IMR-90 (cell line): ENCODE measurements around the gene ANAPC1. TPM values are rescaled to one million over a fixed set of nuclear protein-coding genes. Genes with fewer than 3 reads are reported as not detected.

Source experiments
- ATAC-seq: fragments of 200-7000 bp; cut with Tn5 transposase; 2 replicates; pipeline ENCODE4 v1.9.1; 2020; ENCODE audit warnings: low read depth, mild to moderate bottlenecking, moderate library complexity
- BruUV-seq: library from RNA; stranded (reverse); fragments of 400-500 nt; replicated peaks from 2 replicates; lab custom pipeline; 2021; lab: Mats Ljungman, UMichigan
- CTCF ChIA-PET: fragments of 300-600 bp; formaldehyde crosslinking; extraction: SDS; loops from one replicate; lab custom pipeline; 2021; ENCODE audit warnings: antibody characterized with exemption; lab: Yijun Ruan, JAX
- POLR2A ChIA-PET: fragments of 300-600 bp; sonication (Branson Sonifier 250); formaldehyde crosslinking; loops from one replicate; lab custom pipeline; 2022; ENCODE audit warnings: antibody characterized with exemption; ENCODE audit not compliant: unreplicated experiment; lab: Charles Lee
- DNase-seq: peaks from one replicate; pipeline ENCODE4 v3.0.0; 2013
- H2AFZ ChIP-seq: replicated peaks from 2 replicates; pipeline ENCODE3; 2013; ENCODE audit warnings: low read length, mild to moderate bottlenecking; ENCODE audit not compliant: poor library complexity
- H2AK5ac ChIP-seq: 2 replicates; pipeline ENCODE4 v1.6.1; 2013; ENCODE audit warnings: low read depth, low read length, inconsistent platforms
- H2AK9ac ChIP-seq: replicated peaks from 2 replicates; pipeline ENCODE3; 2013; ENCODE audit warnings: mild to moderate bottlenecking, low read depth, low read length, moderate library complexity; ENCODE audit not compliant: poor library complexity
- H2BK120ac ChIP-seq: 2 replicates; pipeline ENCODE4 v1.6.1; 2013; ENCODE audit warnings: low read depth, low read length, inconsistent platforms
- H2BK15ac ChIP-seq: 3 replicates; pipeline ENCODE4 v1.6.1; 2013; ENCODE audit warnings: low read depth, low read length, inconsistent platforms
- H2BK20ac ChIP-seq: 2 replicates; pipeline ENCODE4 v1.6.1; 2013; ENCODE audit warnings: low read depth, mild to moderate bottlenecking, inconsistent platforms, low read length, moderate library complexity
- H2BK5ac ChIP-seq: 2 replicates; pipeline ENCODE4 v1.6.1; 2013; ENCODE audit warnings: mild to moderate bottlenecking, low read depth, low read length, inconsistent platforms; ENCODE audit not compliant: poor library complexity, severe bottlenecking
- H3K14ac ChIP-seq: replicated peaks from 2 replicates; pipeline ENCODE4 v1.6.1; 2013; ENCODE audit warnings: low read depth, low read length, inconsistent platforms
- H3K18ac ChIP-seq: 2 replicates; pipeline ENCODE4 v1.6.1; 2013; ENCODE audit warnings: low read depth, low read length, control low read depth
- H3K23ac ChIP-seq: 2 replicates; pipeline ENCODE4 v1.6.1; 2013; ENCODE audit warnings: low read depth, low read length, inconsistent platforms
- H3K27ac ChIP-seq: 2 replicates; pipeline ENCODE4 v1.5.1; 2013; ENCODE audit warnings: mild to moderate bottlenecking, control low read depth, low read length; ENCODE audit not compliant: insufficient read depth
- H3K27me3 ChIP-seq: 2 replicates; pipeline ENCODE4 v1.6.1; 2013; ENCODE audit warnings: low read length; ENCODE audit not compliant: control insufficient read depth, insufficient read depth
- H3K36me3 ChIP-seq: 2 replicates; pipeline ENCODE4 v1.6.1; 2013; ENCODE audit warnings: low read length, mixed read lengths; ENCODE audit not compliant: control insufficient read depth, insufficient read depth
- H3K4ac ChIP-seq: 2 replicates; pipeline ENCODE4 v1.6.1; 2013; ENCODE audit warnings: low read depth, low read length, inconsistent platforms
- H3K4me1 ChIP-seq: 2 replicates; pipeline ENCODE4 v1.6.1; 2013; ENCODE audit warnings: low read length, mixed read lengths; ENCODE audit not compliant: control insufficient read depth, insufficient read depth
- H3K4me2 ChIP-seq: 2 replicates; pipeline ENCODE4 v1.6.1; 2013; ENCODE audit warnings: low read depth, mild to moderate bottlenecking, control low read depth, low read length, moderate library complexity
- H3K4me3 ChIP-seq: 2 replicates; pipeline ENCODE4 v1.5.1; 2013; ENCODE audit warnings: low read depth, mild to moderate bottlenecking, control low read depth, low read length, moderate library complexity; ENCODE audit not compliant: insufficient read depth
- H3K56ac ChIP-seq: 2 replicates; pipeline ENCODE4 v1.6.1; 2013; ENCODE audit warnings: low read length, inconsistent platforms; ENCODE audit not compliant: insufficient read depth; ENCODE audit errors: extremely low read depth
- H3K79me1 ChIP-seq, 2 experiments: 2 replicates each; pipeline ENCODE4 v1.6.1; 2013; ENCODE audit warnings: low read length in 2 of 2, inconsistent platforms in 1 of 2, low read depth in 1 of 2
- H3K9ac ChIP-seq: 2 replicates; pipeline ENCODE4 v1.6.1; 2013; ENCODE audit warnings: low read depth, low read length, control low read depth
- H3K9me1 ChIP-seq: 2 replicates; pipeline ENCODE4 v1.6.1; 2013; ENCODE audit warnings: low read length, inconsistent platforms; ENCODE audit not compliant: insufficient read depth
- H3K9me3 ChIP-seq: 2 replicates; pipeline ENCODE4 v1.6.1; 2013; ENCODE audit warnings: low read length; ENCODE audit not compliant: control insufficient read depth, insufficient read depth
- H4K20me1 ChIP-seq: 2 replicates; pipeline ENCODE4 v1.6.1; 2013; ENCODE audit warnings: low read length, inconsistent platforms; ENCODE audit not compliant: insufficient read depth
- H4K5ac ChIP-seq: 2 replicates; pipeline ENCODE4 v1.6.1; 2013; ENCODE audit warnings: mild to moderate bottlenecking, low read depth, low read length, control low read depth
- H4K8ac ChIP-seq, 2 experiments: 2 replicates each; pipeline ENCODE4 v1.6.1; 2013; ENCODE audit warnings: low read depth in 2 of 2, low read length in 2 of 2, control low read depth in 1 of 2, inconsistent platforms in 1 of 2
- H4K91ac ChIP-seq: 2 replicates; pipeline ENCODE4 v1.6.1; 2013; ENCODE audit warnings: low read depth, low read length, inconsistent platforms; ENCODE audit not compliant: insufficient read depth
- BHLHE40 ChIP-seq: fragments of 150-350 bp; IDR thresholded peaks from 2 replicates; pipeline ENCODE4 v1.6.1; 2016; ENCODE audit warnings: mild to moderate bottlenecking, low read depth, low read length
- CEBPB ChIP-seq: IDR thresholded peaks from 2 replicates; pipeline ENCODE4 v1.6.1; 2012; ENCODE audit warnings: low read depth, low read length, improper control_type of control experiment
- FOS ChIP-seq: fragments of 150-350 bp; IDR thresholded peaks from 2 replicates; pipeline ENCODE4 v1.6.1; 2016; ENCODE audit warnings: low read depth, low read length
- MAFK ChIP-seq: IDR thresholded peaks from 2 replicates; pipeline ENCODE4 v1.6.1; 2012; ENCODE audit warnings: low read depth, low read length, improper control_type of control experiment
- RAD21 ChIP-seq: IDR thresholded peaks from 2 replicates; pipeline ENCODE4 v1.6.1; 2012; ENCODE audit warnings: low read length, improper control_type of control experiment
- WGBS, 2 experiments: methylation state at CpG; one replicate each; pipeline versions ENCODE4 v1.1.5 to v1.1.7; 2013; ENCODE audit warnings: missing lambda C conversion rate in 2 of 2; ENCODE audit not compliant: insufficient read length in 1 of 2; ENCODE audit errors: extremely low coverage in 2 of 2; 5-methylcytosine and 5-hydroxymethylcytosine counted together
- dilution Hi-C: fragments of 300-500 bp; cut with HindIII; formaldehyde crosslinking; loops from one replicate; pipeline ENCODE4 v1.14.3; 2018; ENCODE audit warnings: low sequenced_read_pairs; ENCODE audit not compliant: unreplicated experiment
- in situ Hi-C: fragments of 300-500 bp; cut with MboI; formaldehyde crosslinking; loops from 3 replicates; pipeline ENCODE4 v1.14.3; 2019; ENCODE audit warnings: low sequenced_read_pairs, inconsistent platforms, mixed read lengths
- intact Hi-C: fragments of 100-400 bp; cut with micrococcal nuclease; formaldehyde crosslinking; loops from 2 replicates; pipeline ENCODE4 v1.10.0; 2022
- polyA plus RNA-seq, 3 experiments: library from polyadenylated mRNA; depleted of rRNA; stranded (reverse); fragments of >200 nt; gene quantifications; 2 replicates each; pipeline ENCODE4 v1.2.3, GENCODE V29; 2012; ENCODE audit warnings: low replicate concordance in 1 of 3
- total RNA-seq: library from RNA; depleted of rRNA; stranded (reverse); fragments of >200 nt; gene quantifications from 2 replicates; pipeline ENCODE4 v1.2.3, GENCODE V29; 2012
- TF ChIP-seq, protein P1 (sequence below): fragments of 150-350 bp; IDR thresholded peaks from 2 replicates; pipeline ENCODE4 v1.6.1; 2017; ENCODE audit warnings: mild to moderate bottlenecking, antibody characterized with exemption, low read length, low read depth
- TF ChIP-seq, protein P2 (sequence below): conservative IDR thresholded peaks from 2 replicates; pipeline ENCODE4 v1.5.1; 2012; ENCODE audit warnings: mild to moderate bottlenecking, low read depth, low read length, improper control_type of control experiment

The ANAPC1 gene
- total and polyA plus RNA-seq, 2 of the 4 experiments (the other 2 are of a cell fraction): 14.6 to 50.7 TPM

DNA sequence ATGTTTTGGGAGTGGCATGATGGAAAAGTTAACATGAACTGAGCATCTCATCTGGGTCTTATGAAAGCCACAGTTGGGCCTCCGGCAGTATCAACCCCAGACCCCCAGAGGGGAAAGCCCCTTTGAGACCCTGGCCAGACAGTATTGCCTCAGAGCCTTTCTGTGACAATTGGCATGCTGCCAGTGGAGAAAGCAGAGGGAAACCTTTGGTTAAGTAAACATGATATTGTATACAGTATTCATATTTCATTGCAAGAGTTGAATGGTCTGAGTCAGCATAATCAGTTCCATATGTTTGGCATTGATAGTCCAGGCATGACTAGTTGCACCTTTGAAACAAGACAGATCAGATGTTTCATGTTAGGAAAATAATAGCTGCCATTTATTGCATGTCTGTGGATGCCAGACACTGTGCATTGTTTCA is 34.4 kb upstream of the ANAPC1 start:
- BruUV-seq: no TSS peak
- Histone ChIP-seq H3K27me3 (peaks cover 12% of the 10 kb centered on the region; the same call in 1 of the 2 replicates), H4K20me1 (no peaks in the 10 kb centered on the region), H3K4me1 (peaks cover 4% of the 10 kb centered on the region; the same call in 1 of the 2 replicates), H3K4me2 (no peak overlapping the region; the same call in 1 of the 2 replicates), H3K14ac (no peak overlapping the region), H3K79me1 (no peaks in the 10 kb centered on the region), H2BK20ac (no peak overlapping the region), H3K27ac (no peak overlapping the region), H3K23ac (no peak overlapping the region), H3K4ac (no peak overlapping the region), H2AFZ (no peak overlapping the region), H2AK5ac (no peak overlapping the region), H2BK5ac (no peak overlapping the region), H3K4me3 (no peak overlapping the region), H3K36me3 (no peaks in the 10 kb centered on the region), H4K91ac (no peak overlapping the region), H2BK15ac (no peak overlapping the region), H3K18ac (no peak overlapping the region), H3K9me1 (peaks cover 3% of the 10 kb centered on the region; the same call in 1 of the 2 replicates), H2AK9ac (no peak overlapping the region), H2BK120ac (no peak overlapping the region), H3K9ac (no peak overlapping the region), H4K8ac (no peak overlapping the region), H4K5ac (no peak overlapping the region), H3K56ac (no peak overlapping the region), H3K9me3 (no peaks in the 10 kb centered on the region)
- no CpG with 5 or more reads among the region's 1 CpG for WGBS, 2 experiments
- ChIA-PET CTCF (no interaction called here), POLR2A (no interaction called here)
- intact Hi-C loops (no loop called here), dilution Hi-C loops (no loop called here), in situ Hi-C loops (no loop called here)
- DNase-seq (peak; percentile 97), ATAC-seq (peak; percentile 57)
- TF ChIP-seq RAD21: no peak
- TF ChIP-seq MAFK: peak; percentile 99
- TF ChIP-seq FOS: peak; percentile 64
- no peak for TF ChIP-seq BHLHE40
- TF ChIP-seq, protein P1, sequence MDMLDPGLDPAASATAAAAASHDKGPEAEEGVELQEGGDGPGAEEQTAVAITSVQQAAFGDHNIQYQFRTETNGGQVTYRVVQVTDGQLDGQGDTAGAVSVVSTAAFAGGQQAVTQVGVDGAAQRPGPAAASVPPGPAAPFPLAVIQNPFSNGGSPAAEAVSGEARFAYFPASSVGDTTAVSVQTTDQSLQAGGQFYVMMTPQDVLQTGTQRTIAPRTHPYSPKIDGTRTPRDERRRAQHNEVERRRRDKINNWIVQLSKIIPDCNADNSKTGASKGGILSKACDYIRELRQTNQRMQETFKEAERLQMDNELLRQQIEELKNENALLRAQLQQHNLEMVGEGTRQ: no peak
- peak; percentile 51 for TF ChIP-seq CEBPB
- TF ChIP-seq, protein P2, sequence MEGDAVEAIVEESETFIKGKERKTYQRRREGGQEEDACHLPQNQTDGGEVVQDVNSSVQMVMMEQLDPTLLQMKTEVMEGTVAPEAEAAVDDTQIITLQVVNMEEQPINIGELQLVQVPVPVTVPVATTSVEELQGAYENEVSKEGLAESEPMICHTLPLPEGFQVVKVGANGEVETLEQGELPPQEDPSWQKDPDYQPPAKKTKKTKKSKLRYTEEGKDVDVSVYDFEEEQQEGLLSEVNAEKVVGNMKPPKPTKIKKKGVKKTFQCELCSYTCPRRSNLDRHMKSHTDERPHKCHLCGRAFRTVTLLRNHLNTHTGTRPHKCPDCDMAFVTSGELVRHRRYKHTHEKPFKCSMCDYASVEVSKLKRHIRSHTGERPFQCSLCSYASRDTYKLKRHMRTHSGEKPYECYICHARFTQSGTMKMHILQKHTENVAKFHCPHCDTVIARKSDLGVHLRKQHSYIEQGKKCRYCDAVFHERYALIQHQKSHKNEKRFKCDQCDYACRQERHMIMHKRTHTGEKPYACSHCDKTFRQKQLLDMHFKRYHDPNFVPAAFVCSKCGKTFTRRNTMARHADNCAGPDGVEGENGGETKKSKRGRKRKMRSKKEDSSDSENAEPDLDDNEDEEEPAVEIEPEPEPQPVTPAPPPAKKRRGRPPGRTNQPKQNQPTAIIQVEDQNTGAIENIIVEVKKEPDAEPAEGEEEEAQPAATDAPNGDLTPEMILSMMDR: no peak
